ENCODE measurements around the gene TNRC6A. TPM values are rescaled to one million over a fixed set of nuclear protein-coding genes. Genes with fewer than 3 reads are reported as not detected.

The TNRC6A gene
- total RNA-seq, 1 experiment from 2014 or later, result 41.6 TPM

GRCh38 chr16:24771132-24771778, 41.8 kb downstream of the TNRC6A start:
- Mint-ChIP-seq H3K27ac (ENCODE audit: low read depth, unreplicated experiment) (peak overlapping the region; percentile 19), H3K27me3 (ENCODE audit: insufficient read depth, unreplicated experiment) (no peaks in the 10 kb centered on the region), H3K36me3 (ENCODE audit: insufficient read depth, unreplicated experiment) (peaks cover 27% of the 10 kb centered on the region), H3K9me3 (ENCODE audit: unreplicated experiment) (no peaks in the 10 kb centered on the region), H3K4me3 (ENCODE audit: unreplicated experiment) (no peak overlapping the region), H3K4me1 (ENCODE audit: insufficient read depth, unreplicated experiment) (peaks cover 39% of the 10 kb centered on the region)
- no TSS peak for BruUV-seq (replicated peaks)
- ChIA-PET POLR2A (no interaction called here), CTCF (interaction anchor here (0.6 kb wide), 2 partner anchors 20 to 97 kb away, joined by 3 read pairs; no protein-coding TSS in a partner anchor)
- intact Hi-C loops (cut with micrococcal nuclease), result loop anchor here (10.0 kb wide), 1 partner anchor 186 kb away; no protein-coding TSS in a partner anchor
- no peak for TF ChIP-seq CTCF (IDR thresholded peaks at IDR 0.05; ENCODE audit: unreplicated experiment)
- DNase-seq (ENCODE audit: unreplicated experiment), result peak; percentile 40

- Mint-ChIP-seq H3K27me3 (ENCODE audit: insufficient read depth, unreplicated experiment) (no peaks in the 10 kb centered on the region), H3K9me3 (ENCODE audit: unreplicated experiment) (no peaks in the 10 kb centered on the region), H3K4me1 (ENCODE audit: insufficient read depth, unreplicated experiment) (peaks cover 40% of the 10 kb centered on the region), H3K27ac (ENCODE audit: low read depth, unreplicated experiment) (peak overlapping the region; percentile 19), H3K4me3 (ENCODE audit: unreplicated experiment) (no peak overlapping the region), H3K36me3 (ENCODE audit: insufficient read depth, unreplicated experiment) (peaks cover 24% of the 10 kb centered on the region)
- no peak for TF ChIP-seq CTCF (IDR thresholded peaks at IDR 0.05; ENCODE audit: unreplicated experiment)
- intact Hi-C loops (cut with micrococcal nuclease), result loop anchor here (10.0 kb wide), 1 partner anchor 187 kb away; no protein-coding TSS in a partner anchor
- CTCF ChIA-PET, result no interaction called here
- POLR2A ChIA-PET, result no interaction called here
- BruUV-seq (replicated peaks), result no TSS peak
- DNase-seq (ENCODE audit: unreplicated experiment), result peak; percentile 47
These were observed 42.3 kb downstream of the TNRC6A start for GRCh38 chr16:24771779-24772157.

GRCh38 chr16:24773771-24774427, 44.4 kb downstream of the TNRC6A start:
- H3K36me3 Mint-ChIP-seq (ENCODE audit: insufficient read depth, unreplicated experiment), result peaks cover 37% of the 10 kb centered on the region
- TF ChIP-seq CTCF (IDR thresholded peaks at IDR 0.05; ENCODE audit: unreplicated experiment), result no peak
- no peak overlapping the region for H3K4me3 Mint-ChIP-seq (ENCODE audit: unreplicated experiment)
- BruUV-seq (replicated peaks), result no TSS peak
- H3K27me3 Mint-ChIP-seq (ENCODE audit: insufficient read depth, unreplicated experiment), result no peaks in the 10 kb centered on the region
- no peak for DNase-seq (ENCODE audit: unreplicated experiment)
- H3K9me3 Mint-ChIP-seq (ENCODE audit: unreplicated experiment), result no peaks in the 10 kb centered on the region
- intact Hi-C loops (cut with micrococcal nuclease), result loop anchor here (10.0 kb wide), 1 partner anchor 189 kb away; no protein-coding TSS in a partner anchor
- H3K4me1 Mint-ChIP-seq (ENCODE audit: insufficient read depth, unreplicated experiment), result peaks cover 40% of the 10 kb centered on the region
- POLR2A ChIA-PET, result no interaction called here
- CTCF ChIA-PET, result interaction anchor here (0.6 to 0.7 kb wide), 4 partner anchors 19 to 258 kb away, joined by 3 read pairs; no protein-coding TSS in a partner anchor
- peak overlapping the region; percentile 72 for H3K27ac Mint-ChIP-seq (ENCODE audit: low read depth, unreplicated experiment)

GRCh38 chr16:24774510-24774909, 45.1 kb downstream of the TNRC6A start:
- ChIA-PET POLR2A (no interaction called here), CTCF (interaction anchor here (0.6 to 0.7 kb wide), 4 partner anchors 18 to 258 kb away, joined by 3 to 4 read pairs (median 3); no protein-coding TSS in a partner anchor)
- Mint-ChIP-seq H3K27me3 (ENCODE audit: insufficient read depth, unreplicated experiment) (no peaks in the 10 kb centered on the region), H3K4me3 (ENCODE audit: unreplicated experiment) (no peak overlapping the region), H3K27ac (ENCODE audit: low read depth, unreplicated experiment) (peak overlapping the region; percentile 73), H3K9me3 (ENCODE audit: unreplicated experiment) (no peaks in the 10 kb centered on the region), H3K36me3 (ENCODE audit: insufficient read depth, unreplicated experiment) (peaks cover 41% of the 10 kb centered on the region), H3K4me1 (ENCODE audit: insufficient read depth, unreplicated experiment) (peaks cover 38% of the 10 kb centered on the region)
- intact Hi-C loops (cut with micrococcal nuclease), result loop anchor here (10.0 kb wide), 1 partner anchor 190 kb away; no protein-coding TSS in a partner anchor
- BruUV-seq (replicated peaks), result no TSS peak
- no peak for DNase-seq (ENCODE audit: unreplicated experiment)
- no peak for TF ChIP-seq CTCF (IDR thresholded peaks at IDR 0.05; ENCODE audit: unreplicated experiment)

Data from MCF 10A (cell line).